GM19239 (cell line): ENCODE data around the gene KNG1.
"Not testable (repeated sequence)": the region's sequence is repeated elsewhere in the genome, so short reads cannot be mapped to it uniquely, and the experiment has no call there.

Experiments used
- DNase-seq: peaks from one replicate; pipeline ENCODE4 v3.0.0; 2011; ENCODE audit warnings: low spot score; ENCODE audit not compliant: insufficient read length
- FAIRE-seq: peaks from 2 replicates; lab custom pipeline; 2011; peaks lifted over from hg19 to GRCh38; lab: Jason Lieb, UNC

Gene KNG1

DNA sequence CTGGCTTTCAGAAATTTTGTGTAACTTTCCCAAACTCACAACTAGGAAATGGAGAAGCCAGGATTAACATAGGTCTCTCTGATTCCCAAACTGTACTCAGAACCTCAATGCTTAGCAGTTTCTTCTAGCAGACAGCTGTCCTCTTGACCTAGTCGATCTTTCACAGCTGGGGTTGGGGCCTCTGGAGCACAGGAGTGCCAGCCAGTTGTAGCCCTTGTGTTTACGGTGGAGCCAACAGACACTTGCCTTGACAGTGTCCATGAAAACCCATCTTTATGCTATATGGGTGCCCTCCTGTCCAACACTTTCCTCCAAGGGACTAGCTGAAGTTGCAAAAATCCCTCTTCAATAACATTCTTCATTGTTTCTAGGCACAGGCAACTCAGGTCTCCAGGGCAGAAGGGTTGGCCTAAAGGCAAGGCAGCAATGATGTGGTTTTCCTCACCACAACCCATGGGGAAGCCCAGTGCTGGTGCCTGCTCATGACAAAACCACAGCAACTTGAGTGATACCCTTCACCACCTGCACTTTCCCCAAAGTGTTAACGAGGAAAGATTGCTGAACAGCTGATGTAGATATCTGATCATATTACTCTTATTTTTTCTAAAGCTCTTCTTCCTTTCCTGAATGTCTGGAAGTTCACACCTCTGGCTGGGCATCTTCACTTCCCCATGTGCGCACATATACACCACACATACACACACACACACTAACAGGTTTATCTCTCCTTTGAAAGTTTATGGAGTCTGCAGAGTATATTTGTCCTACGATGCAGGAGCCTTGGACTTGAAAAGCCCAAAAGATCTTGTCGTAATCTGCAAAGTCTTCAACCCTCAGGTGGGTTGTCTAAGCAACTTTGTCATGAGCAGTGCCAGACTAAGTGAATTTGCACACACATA is 11.0 kb upstream of the KNG1 start:
- FAIRE-seq, result no peak
- no peak for DNase-seq

DNA sequence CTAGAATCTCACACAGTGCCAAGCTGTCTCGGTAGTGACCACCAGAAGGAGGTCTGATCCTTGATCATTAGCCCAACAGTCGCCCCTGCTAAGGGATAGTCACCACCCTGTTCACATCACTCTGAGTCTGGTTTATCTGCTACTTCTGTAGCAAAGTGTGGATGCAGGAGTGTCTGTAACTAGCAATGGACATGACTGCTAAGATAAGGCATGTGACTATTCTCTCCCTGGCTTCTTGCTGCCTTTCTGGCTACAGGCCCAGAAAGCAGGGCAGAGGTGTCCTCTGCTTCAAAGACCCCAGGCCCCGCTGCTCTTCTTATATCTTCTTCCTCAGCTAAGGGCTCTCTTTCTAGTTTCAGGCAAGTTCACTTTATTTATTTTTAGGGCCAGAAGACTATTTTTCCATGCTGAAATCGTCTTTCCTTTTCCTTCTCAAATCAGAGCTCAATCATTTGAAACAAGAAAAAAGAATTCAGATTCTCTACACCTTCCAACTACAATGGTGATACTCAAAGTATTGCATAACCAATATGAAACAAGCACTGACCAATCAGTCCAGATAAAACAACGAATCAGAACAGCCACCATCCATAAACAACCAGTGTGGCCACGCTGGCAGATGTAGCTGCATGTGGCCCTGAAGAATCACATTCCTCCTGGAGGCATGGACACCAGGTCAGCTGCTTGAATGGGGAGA is 8.0 kb upstream of the KNG1 start:
- no peak for FAIRE-seq
- DNase-seq, result no peak

DNA sequence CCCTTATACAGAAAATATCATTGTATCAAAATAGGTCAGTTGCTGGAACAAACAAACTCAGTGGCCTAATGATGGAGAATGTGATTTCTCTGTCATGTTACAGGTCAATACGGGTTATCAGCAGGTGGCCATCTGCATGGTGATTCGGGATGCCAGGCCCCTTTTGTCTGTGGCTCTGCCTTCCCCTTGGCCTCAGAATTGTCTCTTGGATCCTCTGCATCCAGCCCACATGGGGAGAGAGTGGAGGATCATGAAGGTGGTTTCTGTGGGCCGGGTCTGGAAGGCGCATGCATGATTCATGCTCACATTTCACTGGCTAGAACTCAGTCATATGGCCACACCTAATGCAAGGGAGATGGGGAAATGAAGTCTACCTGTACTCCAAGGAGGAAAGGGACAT is 6.5 kb upstream of the KNG1 start:
- not testable (repeated sequence) for DNase-seq, FAIRE-seq

DNA sequence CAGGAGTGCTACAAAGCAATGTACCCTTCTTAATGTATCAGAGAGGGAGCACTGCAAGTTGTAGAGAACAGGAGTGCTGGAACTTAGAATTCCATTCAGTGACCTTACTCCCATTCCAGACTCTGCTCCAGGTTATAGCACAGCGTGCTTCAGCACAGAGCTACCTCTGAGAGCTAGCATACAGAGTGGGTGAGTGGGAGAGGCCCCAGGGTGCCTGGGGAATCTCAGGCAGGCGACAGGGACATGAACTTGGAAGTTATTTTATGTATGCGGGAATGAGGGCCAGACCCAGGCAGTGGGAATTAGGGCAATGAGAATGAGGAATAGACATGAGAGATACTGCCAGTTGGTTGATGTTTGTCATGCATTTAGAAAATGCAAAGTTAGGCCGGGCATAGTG is 3.7 kb upstream of the KNG1 start:
- DNase-seq (no peak), FAIRE-seq (no peak)

DNA sequence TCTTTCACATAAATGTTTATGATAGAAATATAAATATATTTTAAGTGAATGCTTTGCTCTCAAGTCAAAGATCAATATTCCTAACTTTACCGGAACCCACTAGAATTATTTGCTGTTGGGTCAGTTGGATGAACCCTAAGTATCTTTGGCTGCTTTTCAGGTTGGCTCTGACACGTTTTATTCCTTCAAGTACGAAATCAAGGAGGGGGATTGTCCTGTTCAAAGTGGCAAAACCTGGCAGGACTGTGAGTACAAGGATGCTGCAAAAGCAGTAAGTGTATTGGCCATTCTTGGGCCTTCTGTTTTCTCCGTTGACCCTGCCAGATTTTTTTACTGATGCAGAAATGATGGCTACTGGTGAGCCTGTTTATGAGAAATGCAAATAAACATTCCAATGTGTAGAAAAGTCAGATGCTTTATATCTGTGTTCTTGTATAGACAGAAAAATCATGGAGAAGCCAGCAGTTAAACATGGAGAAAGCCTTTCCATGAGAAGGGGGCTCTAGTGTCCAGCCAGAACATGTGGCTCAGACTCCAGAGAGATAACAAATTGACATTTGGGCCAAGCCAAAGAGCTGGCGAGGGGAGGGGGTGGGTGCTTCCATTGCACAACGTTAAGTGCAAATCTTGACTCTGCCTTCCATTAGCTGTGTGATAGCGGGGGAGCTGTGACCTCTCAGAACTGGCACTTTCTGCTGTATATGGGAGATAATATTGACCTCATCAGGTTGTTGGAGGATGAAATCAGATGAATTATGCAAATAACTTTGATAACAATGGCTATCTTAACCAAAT is 3.0 kb downstream of the KNG1 start:
- no peak for DNase-seq
- FAIRE-seq, result no peak

DNA sequence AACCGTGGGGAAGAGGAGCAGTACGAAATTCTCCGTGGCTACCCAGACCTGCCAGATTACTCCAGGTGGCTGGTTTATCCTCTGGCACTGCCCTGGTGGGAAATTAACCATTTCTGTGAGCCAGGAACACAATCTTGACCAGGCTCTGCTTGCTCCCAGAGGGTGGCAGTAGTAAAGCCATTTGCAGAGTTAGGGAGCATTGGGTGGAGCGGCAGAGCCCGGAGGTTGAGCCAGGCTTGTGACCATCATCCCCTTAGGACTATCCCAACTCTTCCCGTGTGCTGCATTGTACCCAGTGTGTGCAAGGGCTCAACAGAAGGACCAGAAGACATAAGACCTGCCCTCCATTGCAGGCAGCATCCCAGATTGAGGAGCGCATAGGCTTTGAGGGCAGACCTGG is 5.3 kb downstream of the KNG1 start:
- FAIRE-seq (no peak), DNase-seq (no peak)

DNA sequence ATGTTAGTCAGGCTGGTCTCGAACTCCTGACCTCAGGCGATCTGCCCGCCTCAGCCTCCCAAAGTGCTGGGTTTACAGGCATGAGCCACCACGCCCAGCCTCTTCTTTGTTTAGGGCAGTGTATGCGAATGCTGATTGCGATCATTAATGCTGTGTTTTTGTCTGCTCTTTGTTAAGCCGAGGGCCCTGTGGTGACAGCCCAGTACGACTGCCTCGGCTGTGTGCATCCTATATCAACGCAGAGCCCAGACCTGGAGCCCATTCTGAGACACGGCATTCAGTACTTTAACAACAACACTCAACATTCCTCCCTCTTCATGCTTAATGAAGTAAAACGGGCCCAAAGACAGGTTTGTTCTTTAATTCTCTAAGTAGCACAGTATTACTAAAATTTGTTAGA is 7.8 kb downstream of the KNG1 start:
- DNase-seq, result no peak
- FAIRE-seq, result no peak

DNA sequence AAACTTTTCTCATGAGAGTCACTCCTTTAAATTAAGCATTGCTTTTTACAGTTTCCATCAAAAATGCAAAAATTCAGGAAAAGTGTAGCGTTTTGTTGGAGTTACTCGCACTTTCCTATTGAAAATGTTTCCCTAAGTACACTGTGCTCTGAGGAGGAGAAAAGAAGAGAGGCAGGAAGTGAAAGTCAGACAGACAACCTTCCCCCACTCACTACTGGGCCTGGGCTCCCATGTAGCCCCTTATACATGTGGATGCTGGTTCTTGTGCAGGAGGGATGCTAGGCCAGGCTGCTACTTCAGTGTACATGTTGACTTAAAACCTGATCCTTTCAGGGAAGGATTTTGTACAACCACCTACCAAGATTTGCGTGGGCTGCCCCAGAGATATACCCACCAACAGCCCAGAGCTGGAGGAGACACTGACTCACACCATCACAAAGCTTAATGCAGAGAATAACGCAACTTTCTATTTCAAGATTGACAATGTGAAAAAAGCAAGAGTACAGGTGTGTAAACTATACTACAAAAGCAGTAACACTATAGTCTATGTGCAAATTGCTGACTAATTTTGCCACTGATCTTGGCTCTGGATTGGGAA is 15.1 kb downstream of the KNG1 start:
- DNase-seq (no peak), FAIRE-seq (no peak)

DNA sequence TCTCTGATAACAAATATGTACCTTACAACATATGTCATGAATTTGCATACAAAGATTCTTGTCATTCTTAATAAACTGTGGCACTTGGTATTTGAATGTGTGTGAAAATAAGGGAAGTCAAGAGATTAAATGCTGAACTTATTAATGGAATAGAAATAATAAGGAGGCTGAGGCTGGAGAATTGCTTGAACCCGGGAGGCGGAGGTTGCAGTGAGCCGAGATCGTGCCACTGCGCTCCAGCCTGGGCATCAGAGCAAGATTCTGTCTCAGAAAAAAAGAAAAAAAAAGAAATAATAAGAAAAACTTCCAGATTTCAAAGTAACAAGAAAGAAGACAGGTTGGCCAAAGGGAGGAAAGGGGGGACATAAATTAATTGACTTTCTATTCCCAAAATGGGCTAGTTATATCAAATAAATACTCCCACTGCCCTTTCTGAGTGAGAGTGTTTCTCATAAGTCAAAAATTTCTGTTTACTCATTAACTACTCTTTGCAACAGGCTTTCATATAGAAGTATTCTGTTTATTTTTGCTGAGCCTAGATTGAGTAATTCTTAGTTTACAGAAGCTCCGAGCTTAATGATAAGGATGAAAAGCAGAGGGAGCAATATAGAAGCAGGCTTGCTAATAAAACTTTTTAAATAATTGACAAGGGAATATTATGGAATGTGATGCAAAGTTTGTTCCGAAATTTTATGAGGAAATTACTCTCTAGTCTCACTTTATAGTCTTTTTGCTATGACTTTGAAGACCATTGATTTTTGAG is 25.6 kb downstream of the KNG1 start:
- no peak for DNase-seq

DNA sequence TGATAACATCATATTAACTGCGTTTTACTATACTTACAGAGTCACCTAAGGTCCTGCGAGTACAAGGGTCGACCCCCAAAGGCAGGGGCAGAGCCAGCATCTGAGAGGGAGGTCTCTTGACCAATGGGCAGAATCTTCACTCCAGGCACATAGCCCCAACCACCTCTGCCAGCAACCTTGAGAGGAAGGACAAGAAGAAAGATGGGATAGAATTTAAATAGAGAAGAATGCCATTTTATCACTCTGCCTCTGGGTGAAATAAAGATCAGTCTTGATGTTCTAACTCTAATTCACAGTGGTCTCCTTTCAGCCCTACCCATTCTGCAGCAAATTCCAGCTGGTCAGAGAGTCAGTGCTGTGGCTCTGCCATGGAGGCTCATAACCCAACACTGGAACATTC is 26.5 kb downstream of the KNG1 start:
- no peak for FAIRE-seq
- no peak for DNase-seq

More for the DNA sequence above, 25.6 kb downstream of the KNG1 start:
- no peak for FAIRE-seq

DNA sequence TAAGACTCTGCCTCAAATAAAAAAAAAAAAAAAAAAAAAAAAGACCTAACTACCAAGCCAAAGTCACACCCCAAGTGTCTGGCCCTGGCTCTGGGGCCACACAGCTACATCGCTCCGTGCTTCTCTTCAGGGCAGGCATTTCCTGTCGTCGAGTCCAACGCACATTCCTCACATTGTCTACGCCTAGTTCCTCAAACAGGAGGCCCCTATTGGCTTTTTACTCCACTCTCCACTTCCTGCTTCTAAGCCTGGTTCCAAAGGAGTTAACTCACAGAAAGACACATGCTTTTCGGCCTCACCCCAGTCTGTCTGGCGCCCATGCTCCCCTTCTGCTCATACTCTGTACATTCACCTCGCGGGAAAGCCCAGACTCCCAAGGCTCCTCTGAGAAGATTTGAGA is 28.8 kb downstream of the KNG1 start:
- no peak for DNase-seq
- no peak for FAIRE-seq

DNA sequence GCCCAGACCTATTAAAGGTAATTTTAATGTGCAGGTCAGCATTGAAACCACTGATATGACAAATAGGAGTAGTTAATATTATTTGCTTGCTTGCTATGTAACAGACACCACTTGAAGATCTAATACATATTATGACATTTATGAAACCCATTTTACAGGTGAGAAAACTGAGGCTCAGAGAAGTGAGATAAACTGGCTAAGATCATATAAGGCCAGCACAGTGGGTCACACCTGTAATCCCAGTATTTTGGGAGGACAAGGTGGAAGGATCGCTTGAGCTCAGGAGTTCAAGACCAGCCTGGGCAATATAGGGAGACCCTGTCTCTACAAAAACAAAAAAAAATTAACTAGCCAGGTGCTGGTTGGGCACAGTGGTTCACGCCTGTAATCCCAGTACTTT is 33.2 kb downstream of the KNG1 start:
- DNase-seq (no peak), FAIRE-seq (no peak)

DNA sequence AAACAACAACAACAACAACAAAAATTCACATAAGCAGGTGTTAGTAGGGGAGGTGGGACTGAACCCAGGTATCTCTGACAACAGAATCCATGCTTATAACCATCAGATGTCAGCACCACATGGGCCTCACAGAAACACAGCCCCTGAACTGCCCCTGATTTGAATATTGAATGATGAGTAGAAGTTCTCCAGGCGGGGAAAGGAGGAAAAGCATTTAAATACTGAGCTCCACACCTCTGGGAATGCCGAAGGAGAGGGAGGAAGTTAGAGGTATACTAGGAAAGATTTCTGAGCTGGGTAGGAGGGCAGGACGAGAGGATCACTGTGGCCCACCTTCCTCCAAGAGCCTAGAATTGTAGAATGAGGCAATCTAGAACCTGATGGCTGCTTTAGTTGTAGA is 34.3 kb downstream of the KNG1 start:
- DNase-seq (no peak), FAIRE-seq (no peak)

DNA sequence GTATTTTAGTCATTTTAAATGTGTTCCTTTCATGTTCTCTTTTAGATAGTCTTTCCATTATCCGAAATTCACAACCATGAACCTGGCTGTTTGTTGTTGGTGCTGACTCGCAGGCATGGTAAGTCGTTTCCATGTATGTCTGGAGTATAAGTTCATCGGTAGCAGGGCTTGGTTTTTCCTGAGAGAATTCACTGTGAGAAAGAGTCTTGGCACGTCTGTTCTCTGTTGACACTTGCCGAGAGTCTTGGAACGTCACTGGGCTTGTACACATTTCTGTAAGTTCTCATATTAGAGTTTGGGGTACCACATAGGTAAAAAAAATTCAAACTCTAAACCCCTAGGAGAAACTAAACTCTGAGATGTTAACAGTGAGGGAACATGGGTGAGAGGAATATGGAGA is 36.8 kb downstream of the KNG1 start:
- FAIRE-seq (no peak), DNase-seq (no peak)

DNA sequence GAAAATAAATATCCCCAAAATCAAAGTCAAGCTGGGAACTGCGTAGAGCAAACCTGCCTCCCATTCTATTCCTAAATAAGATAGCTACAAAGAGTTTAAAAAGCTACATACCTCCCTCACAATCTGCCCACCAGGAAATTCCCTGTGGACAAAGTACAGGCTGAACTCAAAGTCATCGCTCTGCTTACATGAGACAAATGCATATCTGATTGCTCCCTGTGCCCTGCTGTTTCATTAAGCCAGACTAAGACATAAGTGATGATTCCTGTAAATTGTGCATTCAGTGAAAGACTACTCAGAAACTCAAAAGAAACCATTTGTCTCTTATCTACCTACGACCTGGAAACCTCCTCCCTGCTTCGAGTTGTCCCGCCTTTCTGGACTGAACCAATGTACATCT is 37.7 kb downstream of the KNG1 start:
- FAIRE-seq (no peak), DNase-seq (no peak)

DNA sequence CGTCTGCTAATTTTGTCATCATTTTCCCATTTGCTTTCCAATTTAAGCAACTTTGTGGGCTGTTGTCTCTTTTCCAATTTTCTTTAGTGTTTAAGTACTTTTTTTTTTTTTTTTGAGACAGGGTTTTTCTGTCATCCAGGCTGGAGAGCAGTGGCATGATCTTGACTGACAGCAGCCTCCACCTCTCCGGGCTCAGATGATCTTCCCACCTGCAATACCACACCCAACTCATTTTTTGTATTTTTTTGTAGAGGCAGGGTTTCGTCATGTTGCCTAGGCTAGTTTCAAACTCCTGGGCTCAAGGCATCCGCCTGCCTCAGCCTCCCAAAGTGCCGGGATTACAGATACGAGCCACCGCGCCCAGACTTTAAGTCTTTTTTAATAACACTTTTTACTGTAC is 40.1 kb downstream of the KNG1 start:
- DNase-seq (no peak), FAIRE-seq (no peak)

DNA sequence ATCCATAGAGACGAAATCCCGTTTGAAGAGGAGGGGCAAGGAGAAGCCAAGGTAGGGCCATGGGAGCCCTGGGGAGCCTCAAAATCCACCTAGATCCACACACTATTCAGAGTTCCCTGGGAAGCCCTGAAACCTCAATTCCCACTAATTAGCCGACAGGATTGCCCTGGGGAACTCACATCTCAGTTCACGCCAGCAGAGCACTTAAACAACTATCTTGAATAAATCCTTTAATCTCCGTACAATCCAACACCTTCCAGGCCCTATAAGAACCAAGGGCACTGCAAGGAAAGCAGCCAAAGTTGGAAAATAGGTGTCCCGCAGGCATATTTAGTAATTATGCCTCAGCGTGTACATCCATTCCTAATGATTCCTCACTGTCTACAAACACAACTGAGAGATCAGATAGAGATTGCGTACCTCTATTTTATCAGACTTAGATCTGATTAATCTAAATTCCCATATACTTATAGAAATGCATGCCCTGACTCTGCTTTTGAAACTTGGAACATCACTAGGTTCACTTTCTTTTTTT is 40.6 kb downstream of the KNG1 start:
- no peak for FAIRE-seq
- no peak for DNase-seq

DNA sequence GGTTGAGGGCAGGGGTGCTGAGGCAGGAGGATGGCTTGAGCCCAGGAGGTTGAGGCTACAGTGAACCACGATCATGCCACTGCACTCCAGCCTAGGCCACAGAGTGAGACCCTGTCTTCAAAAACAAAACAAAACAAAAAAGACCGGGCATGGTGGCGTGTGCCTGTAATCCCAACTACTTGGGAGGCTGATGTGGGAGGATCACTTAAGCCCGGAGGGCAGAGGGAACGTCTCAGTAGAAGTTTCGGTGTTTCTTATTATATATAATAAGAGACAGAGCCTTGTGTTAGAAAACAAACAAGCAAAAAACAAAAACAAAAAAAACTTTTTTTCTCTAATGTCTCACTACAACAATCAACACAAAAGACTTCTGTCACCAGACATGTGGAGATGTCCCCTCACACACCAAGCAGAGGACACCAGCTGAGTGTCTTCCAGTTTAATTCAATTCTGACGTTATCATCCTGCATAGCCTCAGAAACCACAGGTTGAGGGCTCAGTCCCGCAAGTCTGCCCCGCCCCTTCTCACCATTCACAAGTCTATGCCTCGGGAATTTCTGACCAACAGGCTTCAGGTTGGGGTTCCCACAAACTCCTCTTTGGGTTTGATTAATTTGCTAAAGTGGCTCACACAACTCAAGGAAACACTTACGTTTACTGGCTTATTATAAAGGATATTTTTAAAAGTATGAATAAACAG is 42.2 kb downstream of the KNG1 start:
- no peak for DNase-seq
- no peak for FAIRE-seq
